Measurements from ENCODE around the gene ORC1.

DNA sequence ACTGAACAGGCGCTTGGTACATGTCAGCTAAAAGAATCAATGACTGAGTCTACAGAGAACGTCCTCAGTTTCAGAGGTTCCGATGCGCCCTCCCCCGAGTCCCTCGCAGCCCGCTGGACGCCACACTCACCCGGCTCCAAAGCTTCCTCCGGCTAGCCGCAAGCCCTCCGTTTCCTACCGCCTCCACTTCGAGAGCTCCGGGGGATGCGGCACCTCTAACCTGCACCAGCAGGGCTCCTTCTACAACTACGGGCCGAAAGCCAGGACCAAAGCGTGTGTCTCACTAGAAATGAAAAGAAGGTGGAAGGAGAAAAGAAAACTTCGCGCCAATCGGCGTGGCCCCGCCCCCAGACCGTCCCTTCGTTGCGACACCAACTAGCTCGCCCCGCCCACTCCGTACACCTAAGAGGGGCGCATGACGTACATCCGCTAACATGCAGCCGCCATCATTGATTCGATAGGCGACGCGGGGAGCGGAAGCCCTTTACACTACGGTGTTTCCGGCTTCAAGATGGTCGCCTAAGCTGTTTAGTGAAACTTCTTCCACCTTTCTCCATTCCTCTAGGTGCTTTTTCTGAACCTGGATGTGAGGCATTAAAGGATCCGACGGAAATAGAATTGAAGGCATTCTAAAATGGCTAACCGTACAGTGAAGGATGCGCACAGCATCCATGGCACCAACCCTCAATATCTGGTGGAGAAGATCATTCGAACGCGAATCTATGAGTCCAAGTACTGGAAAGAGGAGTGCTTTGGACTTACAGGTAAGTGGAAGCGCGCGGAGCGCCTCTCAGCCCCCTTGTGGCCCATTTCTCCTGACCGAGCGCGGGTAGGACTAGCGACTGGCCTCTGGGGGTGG, at the start of gene ORC1, which contains the start of gene PRPF38A:
- TF ChIP-seq, protein P1, sequence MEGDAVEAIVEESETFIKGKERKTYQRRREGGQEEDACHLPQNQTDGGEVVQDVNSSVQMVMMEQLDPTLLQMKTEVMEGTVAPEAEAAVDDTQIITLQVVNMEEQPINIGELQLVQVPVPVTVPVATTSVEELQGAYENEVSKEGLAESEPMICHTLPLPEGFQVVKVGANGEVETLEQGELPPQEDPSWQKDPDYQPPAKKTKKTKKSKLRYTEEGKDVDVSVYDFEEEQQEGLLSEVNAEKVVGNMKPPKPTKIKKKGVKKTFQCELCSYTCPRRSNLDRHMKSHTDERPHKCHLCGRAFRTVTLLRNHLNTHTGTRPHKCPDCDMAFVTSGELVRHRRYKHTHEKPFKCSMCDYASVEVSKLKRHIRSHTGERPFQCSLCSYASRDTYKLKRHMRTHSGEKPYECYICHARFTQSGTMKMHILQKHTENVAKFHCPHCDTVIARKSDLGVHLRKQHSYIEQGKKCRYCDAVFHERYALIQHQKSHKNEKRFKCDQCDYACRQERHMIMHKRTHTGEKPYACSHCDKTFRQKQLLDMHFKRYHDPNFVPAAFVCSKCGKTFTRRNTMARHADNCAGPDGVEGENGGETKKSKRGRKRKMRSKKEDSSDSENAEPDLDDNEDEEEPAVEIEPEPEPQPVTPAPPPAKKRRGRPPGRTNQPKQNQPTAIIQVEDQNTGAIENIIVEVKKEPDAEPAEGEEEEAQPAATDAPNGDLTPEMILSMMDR (IDR thresholded peaks at IDR 0.05), result no peak
- no peak for TF ChIP-seq ATF2 (CRISPR knock-in tag; IDR thresholded peaks at IDR 0.05; ENCODE audit: borderline replicate concordance, low read depth)
- TF ChIP-seq, protein P2, sequence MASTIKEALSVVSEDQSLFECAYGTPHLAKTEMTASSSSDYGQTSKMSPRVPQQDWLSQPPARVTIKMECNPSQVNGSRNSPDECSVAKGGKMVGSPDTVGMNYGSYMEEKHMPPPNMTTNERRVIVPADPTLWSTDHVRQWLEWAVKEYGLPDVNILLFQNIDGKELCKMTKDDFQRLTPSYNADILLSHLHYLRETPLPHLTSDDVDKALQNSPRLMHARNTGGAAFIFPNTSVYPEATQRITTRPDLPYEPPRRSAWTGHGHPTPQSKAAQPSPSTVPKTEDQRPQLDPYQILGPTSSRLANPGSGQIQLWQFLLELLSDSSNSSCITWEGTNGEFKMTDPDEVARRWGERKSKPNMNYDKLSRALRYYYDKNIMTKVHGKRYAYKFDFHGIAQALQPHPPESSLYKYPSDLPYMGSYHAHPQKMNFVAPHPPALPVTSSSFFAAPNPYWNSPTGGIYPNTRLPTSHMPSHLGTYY (CRISPR knock-in tag; IDR thresholded peaks at IDR 0.05), result no peak

Data from WTC11 (cell line).